Duodenal mucosa (tissue), 2 donors: ENCODE results near the gene FOLH1.
"Not testable (repeated sequence)": the region's sequence is repeated elsewhere in the genome, so short reads cannot be mapped to it uniquely, and the experiment has no call there.

Source experiments
- H3K27ac ChIP-seq: one replicate; pipeline ENCODE4 v1.7.0; 2013; ENCODE audit warnings: low read depth, low read length
- H3K27me3 ChIP-seq, 2 donors: one replicate each; pipeline ENCODE4 v1.7.0; 2013; ENCODE audit warnings: low read length in 2 of 2, control low read depth in 1 of 2; ENCODE audit not compliant: insufficient read depth in 2 of 2, control insufficient read depth in 1 of 2
- H3K36me3 ChIP-seq, 2 donors: one replicate each; pipeline ENCODE4 v1.7.0; 2013; ENCODE audit warnings: low read length in 2 of 2, control low read depth in 1 of 2; ENCODE audit not compliant: insufficient read depth in 2 of 2, control insufficient read depth in 1 of 2
- H3K4me1 ChIP-seq, 2 donors: one replicate each; pipeline ENCODE4 v1.7.0; 2013; ENCODE audit warnings: low read length in 2 of 2, control low read depth in 1 of 2; ENCODE audit not compliant: insufficient read depth in 2 of 2, control insufficient read depth in 1 of 2
- H3K4me3 ChIP-seq, 2 donors: one replicate each; pipeline ENCODE4 v1.7.0; 2013; ENCODE audit warnings: low read length in 2 of 2, low read depth in 1 of 2
- H3K9ac ChIP-seq, 2 donors: one replicate each; pipeline ENCODE4 v1.7.0; 2013; ENCODE audit warnings: low read length in 2 of 2, low read depth in 1 of 2
- H3K9me3 ChIP-seq, 2 donors: one replicate each; pipeline ENCODE4 v1.7.0; 2013; ENCODE audit warnings: low read length in 2 of 2, control low read depth in 1 of 2; ENCODE audit not compliant: control insufficient read depth in 1 of 2

The FOLH1 gene

GRCh38 chr11:49208006-49208721, at the start of gene FOLH1:
FOLH1 (minus strand) TSS chr11:49208602; CDS start chr11:49208409, 193 bp downstream.
- H3K9ac ChIP-seq: peak within 1 kb of the TSS; percentile 85 to 89
- H3K4me3 ChIP-seq: peak within 1 kb of the TSS; percentile 77 to 85
- H3K9me3 ChIP-seq: no peaks in the 10 kb centered on the region
- H3K27ac ChIP-seq: peak within 1 kb of the TSS; percentile 80
- H3K4me1 ChIP-seq: no peaks in the 10 kb centered on the region
- H3K27me3 ChIP-seq: no peaks in the 10 kb centered on the region
- no peaks in the 10 kb centered on the region for H3K36me3 ChIP-seq

GRCh38 chr11:49255148-49255547, 46.7 kb upstream of the FOLH1 start:
- H3K36me3 ChIP-seq, H3K9ac ChIP-seq, H3K27me3 ChIP-seq, H3K4me1 ChIP-seq, H3K9me3 ChIP-seq, H3K4me3 ChIP-seq, H3K27ac ChIP-seq: not testable (repeated sequence)

GRCh38 chr11:49251212-49251611, 42.8 kb upstream of the FOLH1 start:
- H3K27ac ChIP-seq, H3K27me3 ChIP-seq, H3K36me3 ChIP-seq, H3K4me3 ChIP-seq, H3K4me1 ChIP-seq, H3K9me3 ChIP-seq, H3K9ac ChIP-seq: not testable (repeated sequence)

GRCh38 chr11:49250398-49251115, 42.2 kb upstream of the FOLH1 start:
- not testable (repeated sequence) for H3K9ac ChIP-seq, H3K27ac ChIP-seq, H3K27me3 ChIP-seq, H3K9me3 ChIP-seq, H3K4me1 ChIP-seq, H3K4me3 ChIP-seq, H3K36me3 ChIP-seq

GRCh38 chr11:49249363-49249762, 41.0 kb upstream of the FOLH1 start:
- H3K36me3 ChIP-seq, H3K27ac ChIP-seq, H3K4me1 ChIP-seq, H3K27me3 ChIP-seq, H3K9ac ChIP-seq, H3K4me3 ChIP-seq, H3K9me3 ChIP-seq: not testable (repeated sequence)

- not testable (repeated sequence) for H3K9me3 ChIP-seq, H3K27ac ChIP-seq, H3K9ac ChIP-seq, H3K4me1 ChIP-seq, H3K36me3 ChIP-seq, H3K4me3 ChIP-seq, H3K27me3 ChIP-seq
Measured at GRCh38 chr11:49233685-49234084, 25.3 kb upstream of the FOLH1 start.

GRCh38 chr11:49233019-49233418, 24.6 kb upstream of the FOLH1 start:
- not testable (repeated sequence) for H3K9ac ChIP-seq, H3K27ac ChIP-seq, H3K9me3 ChIP-seq

GRCh38 chr11:49231725-49232124, 23.3 kb upstream of the FOLH1 start:
- not testable (repeated sequence) for H3K27me3 ChIP-seq, H3K9me3 ChIP-seq, H3K4me1 ChIP-seq

More at GRCh38 chr11:49233019-49233418, 24.6 kb upstream of the FOLH1 start:
- not testable (repeated sequence) for H3K36me3 ChIP-seq, H3K27me3 ChIP-seq, H3K4me1 ChIP-seq, H3K4me3 ChIP-seq

GRCh38 chr11:49230534-49230933, 22.1 kb upstream of the FOLH1 start:
- not testable (repeated sequence) for H3K27me3 ChIP-seq, H3K4me3 ChIP-seq, H3K4me1 ChIP-seq, H3K27ac ChIP-seq, H3K9ac ChIP-seq, H3K36me3 ChIP-seq, H3K9me3 ChIP-seq

More at GRCh38 chr11:49231725-49232124, 23.3 kb upstream of the FOLH1 start:
- not testable (repeated sequence) for H3K9ac ChIP-seq, H3K4me3 ChIP-seq, H3K36me3 ChIP-seq, H3K27ac ChIP-seq

- not testable (repeated sequence) for H3K9ac ChIP-seq
Measured at GRCh38 chr11:49230001-49230400, 21.6 kb upstream of the FOLH1 start.

More at GRCh38 chr11:49230001-49230400, 21.6 kb upstream of the FOLH1 start:
- H3K4me3 ChIP-seq, H3K27ac ChIP-seq, H3K27me3 ChIP-seq, H3K36me3 ChIP-seq, H3K4me1 ChIP-seq, H3K9me3 ChIP-seq: not testable (repeated sequence)
